Kidney (tissue), 14 donors: ENCODE data around the gene CTCFL. TPM values are rescaled to one million over a fixed set of nuclear protein-coding genes. Genes with fewer than 3 reads are reported as not detected.
A peak's percentile ranks its signal among the peaks of the same experiment; 100 is the strongest.

Experiments
- DNase-seq, 5 donors: peaks; one replicate each; pipeline ENCODE4 v3.0.0-alpha.2; 2013 to 2020
- FAIRE-seq: peaks from 2 replicates; lab custom pipeline; 2012; peaks lifted over from hg19 to GRCh38; lab: Jason Lieb, UNC
- H3K27ac ChIP-seq, 2 donors: one replicate each; pipeline ENCODE4 v1.7.0; 2013; ENCODE audit warnings: low read depth in 2 of 2, low read length in 2 of 2, inconsistent platforms in 1 of 2
- H3K27me3 ChIP-seq: one replicate; pipeline ENCODE4 v1.7.1; 2013; ENCODE audit warnings: low read length, inconsistent platforms; ENCODE audit not compliant: control insufficient read depth, insufficient read depth
- H3K36me3 ChIP-seq, 3 donors: one replicate each; pipeline versions ENCODE4 v1.7.0 to v1.7.1; 2013; ENCODE audit warnings: low read length in 3 of 3, control low read depth in 1 of 3, inconsistent platforms in 1 of 3; ENCODE audit not compliant: insufficient read depth in 3 of 3, control insufficient read depth in 2 of 3
- H3K4me1 ChIP-seq, 3 donors: one replicate each; pipeline versions ENCODE4 v1.7.0 to v1.7.1; 2013; ENCODE audit warnings: low read length in 3 of 3, inconsistent platforms in 1 of 3, low read depth in 1 of 3; ENCODE audit not compliant: control insufficient read depth in 2 of 3, insufficient read depth in 2 of 3
- H3K4me3 ChIP-seq, 3 donors: one replicate each; pipeline versions ENCODE4 v1.7.0 to v1.8.1; 2013; ENCODE audit warnings: low read length in 3 of 3, control low read depth in 1 of 3, inconsistent platforms in 1 of 3
- H3K9ac ChIP-seq, 3 donors: one replicate each; pipeline versions ENCODE4 v1.7.0 to v1.7.1; 2013; ENCODE audit warnings: low read length in 3 of 3, control low read depth in 1 of 3, inconsistent platforms in 1 of 3
- H3K9me3 ChIP-seq, 3 donors: one replicate each; pipeline versions ENCODE4 v1.7.0 to v1.7.1; 2013; ENCODE audit warnings: low read length in 3 of 3, control low read depth in 1 of 3, inconsistent platforms in 1 of 3; ENCODE audit not compliant: control insufficient read depth in 2 of 3, insufficient read depth in 1 of 3
- CTCF ChIP-seq: IDR thresholded peaks from 3 replicates; pipeline ENCODE4 v1.5.1; 2012; ENCODE audit warnings: mild to moderate bottlenecking, moderate library complexity, borderline replicate concordance; ENCODE audit not compliant: insufficient read depth; ENCODE audit errors: extremely low read depth
- intact Hi-C: fragments of 100-400 bp; cut with DNase I; formaldehyde crosslinking; loops from one replicate; pipeline ENCODE4 v1.11.1; 2022
- polyA plus RNA-seq: library from polyadenylated mRNA; stranded (reverse); fragments of 350-450 nt; fragmentation: Illumina TruSeq; extraction: RNeasy Lipid Tissue Mini Kit (QIAGEN cat#74804); gene quantifications from one replicate; pipeline ENCODE4 v1.2.3, GENCODE V29; 2014; ENCODE audit warnings: low read depth, low replicate concordance; ENCODE audit not compliant: insufficient read depth
- total RNA-seq: library from RNA; stranded (reverse); fragmentation: NEBNext Ultra II Directional; extraction: Animal tissue kit (Norgen Biotek cat#: 25700); gene quantifications from one replicate; pipeline ENCODE4 v1.2.1, GENCODE V29; 2021
- donor health status: control.
- donor health status: control.
- donor health status: control.
- donor health status: control.
- donor health status: control.
- donor health status: DM: yes; HTN: yes; CAD: no.
- donor health status: Normal renal cell carcinoma (clear cell type).

CTCFL gene
- total and polyA plus RNA-seq, 2 donors from 2014 or later: not detected

DNA sequence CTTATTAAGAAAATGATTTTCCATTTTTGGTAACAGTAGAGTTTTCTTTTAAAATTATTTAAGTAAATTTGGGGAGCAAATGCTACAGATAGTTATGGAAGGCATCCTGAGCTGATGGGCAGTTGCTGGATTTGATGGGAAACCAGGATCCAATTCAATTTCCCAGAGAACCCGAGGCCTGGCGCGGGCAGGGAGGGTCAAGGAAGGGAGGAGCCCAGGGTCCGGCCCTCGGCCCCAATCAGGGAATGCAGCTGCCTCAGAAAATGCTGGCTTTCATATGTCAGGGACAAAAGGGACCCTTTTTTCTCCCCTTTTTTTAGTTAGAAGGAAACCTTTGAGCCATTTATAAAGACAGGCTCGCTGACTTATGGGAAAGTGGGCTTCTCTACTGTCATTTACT, 42.1 kb downstream of the CTCFL start:
- Histone ChIP-seq H3K27me3 (no peaks in the 10 kb centered on the region), H3K9ac (no peak overlapping the region), H3K4me1 (no peaks in the 10 kb centered on the region), H3K4me3 (no peak overlapping the region), H3K27ac (no peak overlapping the region), H3K9me3 (no peaks in the 10 kb centered on the region), H3K36me3 (no peaks in the 10 kb centered on the region)
- no peak for FAIRE-seq
- peak in 2 of 5 donors; percentile 22 to 32 for DNase-seq
- intact Hi-C loops: no loop called here
- no peak for TF ChIP-seq CTCF

GRCh38 chr20:57482148-57482547, 42.8 kb downstream of the CTCFL start:
- TF ChIP-seq CTCF: no peak
- Histone ChIP-seq H3K36me3 (no peaks in the 10 kb centered on the region), H3K9ac (no peak overlapping the region), H3K27ac (no peak overlapping the region), H3K27me3 (no peaks in the 10 kb centered on the region), H3K9me3 (no peaks in the 10 kb centered on the region), H3K4me1 (no peaks in the 10 kb centered on the region), H3K4me3 (no peak overlapping the region)
- DNase-seq: peak in 2 of 5 donors; percentile 18 to 31
- intact Hi-C loops: no loop called here
- FAIRE-seq: no peak

GRCh38 chr20:57481281-57481711, 43.6 kb downstream of the CTCFL start:
- Histone ChIP-seq H3K27me3 (no peaks in the 10 kb centered on the region), H3K4me1 (no peaks in the 10 kb centered on the region), H3K27ac (no peak overlapping the region), H3K9ac (no peak overlapping the region), H3K9me3 (no peaks in the 10 kb centered on the region), H3K36me3 (no peaks in the 10 kb centered on the region), H3K4me3 (no peak overlapping the region)
- intact Hi-C loops: no loop called here
- FAIRE-seq (no peak), DNase-seq (peak in 2 of 5 donors; percentile 39 to 49)
- TF ChIP-seq CTCF: no peak
